ENCODE measurements around the gene CD9. TPM values are rescaled to one million over a fixed set of nuclear protein-coding genes. Genes with fewer than 3 reads are reported as not detected.
A peak's percentile ranks its signal among the peaks of the same experiment; 100 is the strongest.

CD9 gene
- polyA plus RNA-seq, 4 donors: 46.2 to 296 (median 139) TPM

DNA sequence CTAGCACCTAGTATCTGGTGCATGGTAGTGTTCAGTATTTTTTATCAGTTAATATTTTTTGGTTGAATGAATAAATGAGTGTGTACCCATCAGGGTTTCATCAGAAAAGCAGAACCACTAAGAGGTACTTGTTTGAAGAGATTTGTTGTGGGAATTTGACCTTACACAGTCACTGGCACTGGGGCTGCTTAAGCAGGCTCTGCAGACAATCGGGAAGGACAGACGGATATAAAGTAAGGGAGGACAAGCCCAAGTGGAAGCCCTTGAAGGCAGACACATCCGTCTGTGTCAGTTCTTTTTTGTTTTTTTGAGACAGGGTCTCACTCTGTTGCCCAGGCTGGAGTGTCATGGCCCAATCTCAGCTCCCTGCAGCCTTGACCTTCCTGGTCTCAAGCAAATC lies 38.7 kb downstream of the CD9 start:
- Histone ChIP-seq H3K27ac (ENCODE audit: low read depth in 1 of 3, low read length in 2 of 3) (no peak overlapping the region), H3K9me3 (ENCODE audit: control insufficient read depth in 2 of 2, insufficient read depth in 1 of 2, low read depth in 1 of 2, low read length in 1 of 2) (no peaks in the 10 kb centered on the region), H3K36me3 (ENCODE audit: control insufficient read depth in 3 of 3, insufficient read depth in 2 of 3, low read depth in 1 of 3, low read length in 3 of 3) (peaks cover 0 to 53% (median 3%) of the 10 kb centered on the region in 3 donors), H3K27me3 (ENCODE audit: control insufficient read depth in 3 of 3, insufficient read depth in 3 of 3, low read length in 3 of 3) (no peaks in the 10 kb centered on the region), H3K4me1 (ENCODE audit: control insufficient read depth in 3 of 3, insufficient read depth in 2 of 3, low read depth in 1 of 3, low read length in 2 of 3) (peaks cover 2 to 29% (median 4%) of the 10 kb centered on the region in 3 donors), H3K4me3 (ENCODE audit: low read depth in 1 of 3, low read length in 3 of 3) (no peak overlapping the region)
- DNase-seq: no peak
- 84 to 90% (median 87%) methylated on average over 3 of the region's 3 CpGs for WGBS, 3 donors
- no peak for FAIRE-seq

DNA sequence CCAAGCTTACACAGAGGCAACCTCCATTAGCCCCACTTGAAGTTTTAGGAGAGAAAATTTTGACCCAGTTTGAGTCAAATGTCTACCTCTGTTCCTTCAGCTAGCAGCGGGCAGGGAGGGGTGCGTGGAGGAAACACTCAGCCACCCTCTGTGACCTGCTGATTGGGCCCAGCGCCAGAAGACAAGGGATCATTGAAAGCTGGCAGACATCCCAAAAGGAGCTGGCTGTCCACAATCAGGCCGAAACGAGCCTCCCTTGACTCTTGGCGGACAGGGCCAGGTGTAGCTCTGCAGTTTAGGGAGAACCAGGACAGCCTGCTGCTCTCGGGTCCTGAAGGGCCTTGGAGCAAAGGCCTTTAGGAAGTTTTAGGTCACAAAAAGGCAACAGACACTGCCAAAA lies 41.3 kb downstream of the CD9 start:
- 13 to 29% (median 19%) methylated on average over 7 of the region's 7 CpGs for WGBS, 3 donors
- Histone ChIP-seq H3K27me3 (ENCODE audit: control insufficient read depth in 3 of 3, insufficient read depth in 3 of 3, low read length in 3 of 3) (no peaks in the 10 kb centered on the region), H3K4me1 (ENCODE audit: control insufficient read depth in 3 of 3, insufficient read depth in 2 of 3, low read depth in 1 of 3, low read length in 2 of 3) (peaks cover 2% of the 10 kb centered on the region in 3 donors), H3K27ac (ENCODE audit: low read depth in 1 of 3, low read length in 2 of 3) (no peak overlapping the region), H3K4me3 (ENCODE audit: low read depth in 1 of 3, low read length in 3 of 3) (no peak overlapping the region), H3K9me3 (ENCODE audit: control insufficient read depth in 2 of 2, insufficient read depth in 1 of 2, low read depth in 1 of 2, low read length in 1 of 2) (no peaks in the 10 kb centered on the region), H3K36me3 (ENCODE audit: control insufficient read depth in 3 of 3, insufficient read depth in 2 of 3, low read depth in 1 of 3, low read length in 3 of 3) (peaks cover 0 to 32% (median 3%) of the 10 kb centered on the region in 3 donors)
- DNase-seq (peak; percentile 18 to 84), FAIRE-seq (no peak)

DNA sequence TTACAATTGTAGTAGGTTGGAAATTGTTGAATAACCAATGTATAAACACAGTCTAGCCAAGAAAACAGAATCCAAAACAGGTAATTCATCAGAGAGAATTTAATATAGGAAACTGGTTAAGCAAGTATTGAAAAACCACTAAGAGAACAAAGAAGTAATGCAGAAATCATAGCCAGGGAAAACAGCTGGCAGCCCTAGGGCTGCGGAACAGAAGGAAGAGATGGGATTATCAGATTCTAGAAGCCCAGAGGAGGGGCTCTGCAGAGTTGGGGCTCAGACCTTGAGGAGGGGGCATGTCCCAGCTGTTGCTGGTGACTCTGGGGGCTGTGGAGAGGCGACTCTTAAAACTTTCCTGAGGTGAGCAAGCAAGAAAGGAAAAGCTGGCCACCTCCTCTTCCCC lies 49.4 kb downstream of the CD9 start:
- DNase-seq (no peak), FAIRE-seq (no peak)
- H3K27me3 ChIP-seq (ENCODE audit: control insufficient read depth in 3 of 3, insufficient read depth in 3 of 3, low read length in 3 of 3): no peaks in the 10 kb centered on the region
- H3K9me3 ChIP-seq (ENCODE audit: control insufficient read depth in 2 of 2, insufficient read depth in 1 of 2, low read depth in 1 of 2, low read length in 1 of 2): no peaks in the 10 kb centered on the region
- no peak overlapping the region for H3K27ac ChIP-seq (ENCODE audit: low read depth in 1 of 3, low read length in 2 of 3)
- H3K36me3 ChIP-seq (ENCODE audit: control insufficient read depth in 3 of 3, insufficient read depth in 2 of 3, low read depth in 1 of 3, low read length in 3 of 3): no peaks in the 10 kb centered on the region
- 44 to 79% (median 59%) methylated on average over 2 of the region's 2 CpGs for WGBS, 3 donors
- H3K4me1 ChIP-seq (ENCODE audit: control insufficient read depth in 3 of 3, insufficient read depth in 2 of 3, low read depth in 1 of 3, low read length in 2 of 3): no peaks in the 10 kb centered on the region
- no peak overlapping the region for H3K4me3 ChIP-seq (ENCODE audit: low read depth in 1 of 3, low read length in 3 of 3)

DNA sequence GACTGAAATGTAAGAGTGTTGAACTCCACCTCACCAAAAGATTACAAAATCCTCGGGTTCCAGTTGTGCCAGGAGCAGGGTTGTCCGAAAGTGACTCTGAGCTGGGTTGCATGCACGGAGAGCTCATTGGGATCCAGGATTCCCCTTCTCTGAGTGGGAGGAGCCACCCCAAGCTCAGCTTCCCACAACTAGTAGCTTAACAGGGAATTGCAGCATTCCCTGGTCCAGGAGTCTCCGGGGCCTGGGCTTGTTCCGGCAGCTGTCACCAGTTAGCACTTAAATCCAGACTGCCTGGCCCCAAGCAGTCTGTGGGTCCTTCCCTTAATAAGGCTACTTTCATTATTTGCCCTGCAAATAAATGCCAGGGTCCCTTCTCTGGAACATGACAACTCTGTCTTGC lies 50.1 kb downstream of the CD9 start:
- DNase-seq (no peak), FAIRE-seq (no peak)
- Histone ChIP-seq H3K4me3 (ENCODE audit: low read depth in 1 of 3, low read length in 3 of 3) (no peak overlapping the region), H3K36me3 (ENCODE audit: control insufficient read depth in 3 of 3, insufficient read depth in 2 of 3, low read depth in 1 of 3, low read length in 3 of 3) (no peaks in the 10 kb centered on the region), H3K9me3 (ENCODE audit: control insufficient read depth in 2 of 2, insufficient read depth in 1 of 2, low read depth in 1 of 2, low read length in 1 of 2) (no peaks in the 10 kb centered on the region), H3K4me1 (ENCODE audit: control insufficient read depth in 3 of 3, insufficient read depth in 2 of 3, low read depth in 1 of 3, low read length in 2 of 3) (no peaks in the 10 kb centered on the region), H3K27me3 (ENCODE audit: control insufficient read depth in 3 of 3, insufficient read depth in 3 of 3, low read length in 3 of 3) (no peaks in the 10 kb centered on the region), H3K27ac (ENCODE audit: low read depth in 1 of 3, low read length in 2 of 3) (no peak overlapping the region)
- 64 to 89% (median 84%) methylated on average over 5 of the region's 5 CpGs for WGBS, 3 donors

DNA sequence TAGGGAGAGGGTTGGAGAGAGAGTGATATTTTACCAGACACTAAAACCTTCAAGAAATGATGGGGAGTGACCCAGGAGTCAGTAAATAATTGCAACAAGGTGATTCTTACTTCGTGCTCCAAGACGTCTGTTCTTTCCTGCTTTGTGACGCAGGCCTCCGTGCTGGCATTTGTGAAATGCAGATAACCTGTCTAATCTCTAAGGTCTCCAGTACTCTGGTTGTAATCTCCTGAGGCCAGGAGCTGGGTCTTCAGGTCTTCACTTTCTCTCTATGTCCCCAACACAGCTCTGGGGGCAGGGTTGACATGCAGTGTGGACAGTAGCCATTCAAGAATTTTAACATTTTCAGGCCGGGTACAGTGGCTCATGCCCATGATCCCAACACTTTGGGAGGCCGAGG lies 53.1 kb downstream of the CD9 start:
- no peaks in the 10 kb centered on the region for H3K4me1 ChIP-seq (ENCODE audit: control insufficient read depth in 3 of 3, insufficient read depth in 2 of 3, low read depth in 1 of 3, low read length in 2 of 3)
- FAIRE-seq (no peak), DNase-seq (no peak)
- H3K36me3 ChIP-seq (ENCODE audit: control insufficient read depth in 3 of 3, insufficient read depth in 2 of 3, low read depth in 1 of 3, low read length in 3 of 3): no peaks in the 10 kb centered on the region
- H3K27ac ChIP-seq (ENCODE audit: low read depth in 1 of 3, low read length in 2 of 3): no peak overlapping the region
- no peak overlapping the region for H3K4me3 ChIP-seq (ENCODE audit: low read depth in 1 of 3, low read length in 3 of 3)
- 83 to 87% (median 86%) methylated on average over 6 of the region's 6 CpGs for WGBS, 3 donors
- no peaks in the 10 kb centered on the region for H3K27me3 ChIP-seq (ENCODE audit: control insufficient read depth in 3 of 3, insufficient read depth in 3 of 3, low read length in 3 of 3)
- H3K9me3 ChIP-seq (ENCODE audit: control insufficient read depth in 2 of 2, insufficient read depth in 1 of 2, low read depth in 1 of 2, low read length in 1 of 2): no peaks in the 10 kb centered on the region

DNA sequence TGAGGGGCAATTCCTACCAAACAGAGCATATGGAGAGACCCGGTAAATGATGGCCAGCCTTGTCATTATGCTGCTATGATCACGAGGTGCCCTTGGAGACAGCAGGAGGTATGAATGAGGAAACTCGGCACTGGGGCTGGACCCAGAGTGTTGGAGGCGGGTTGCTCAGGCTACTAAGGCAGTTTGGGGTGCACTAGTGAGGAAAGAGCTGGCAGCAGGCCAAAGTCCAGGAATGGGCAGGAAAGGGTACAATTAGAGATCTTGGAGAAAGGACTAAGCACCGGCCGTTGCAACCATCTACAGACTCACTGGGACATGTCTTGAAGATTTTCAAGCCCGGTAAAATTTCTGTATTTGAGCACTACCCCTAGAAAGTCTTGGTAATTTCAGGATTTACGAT lies 54.3 kb downstream of the CD9 start:
- 81 to 87% (median 84%) methylated on average over 8 of the region's 8 CpGs for WGBS, 3 donors
- H3K27ac ChIP-seq (ENCODE audit: low read depth in 1 of 3, low read length in 2 of 3): no peak overlapping the region
- no peaks in the 10 kb centered on the region for H3K27me3 ChIP-seq (ENCODE audit: control insufficient read depth in 3 of 3, insufficient read depth in 3 of 3, low read length in 3 of 3)
- no peaks in the 10 kb centered on the region for H3K9me3 ChIP-seq (ENCODE audit: control insufficient read depth in 2 of 2, insufficient read depth in 1 of 2, low read depth in 1 of 2, low read length in 1 of 2)
- H3K4me1 ChIP-seq (ENCODE audit: control insufficient read depth in 3 of 3, insufficient read depth in 2 of 3, low read depth in 1 of 3, low read length in 2 of 3): no peaks in the 10 kb centered on the region
- H3K4me3 ChIP-seq (ENCODE audit: low read depth in 1 of 3, low read length in 3 of 3): no peak overlapping the region
- DNase-seq (no peak), FAIRE-seq (no peak)
- H3K36me3 ChIP-seq (ENCODE audit: control insufficient read depth in 3 of 3, insufficient read depth in 2 of 3, low read depth in 1 of 3, low read length in 3 of 3): no peaks in the 10 kb centered on the region

DNA sequence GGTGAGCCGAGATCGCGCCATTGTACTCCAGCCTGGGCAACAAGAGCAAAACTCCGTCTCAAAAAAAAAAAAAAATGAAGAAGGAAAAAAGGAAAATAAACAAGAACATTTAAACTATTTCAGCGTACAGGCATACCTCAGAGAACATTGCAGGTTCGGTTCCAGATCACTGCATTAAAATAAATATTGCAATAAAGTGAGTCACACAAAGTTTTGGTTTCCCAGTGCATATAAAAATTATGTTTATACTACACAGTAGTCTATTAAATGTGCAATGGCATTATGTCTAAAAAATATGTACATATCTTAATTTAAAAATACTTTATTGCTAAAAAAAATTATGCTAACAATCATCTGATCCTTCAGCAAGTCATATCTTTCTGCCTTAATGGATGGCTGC lies 56.8 kb downstream of the CD9 start:
- 94 to 98% (median 97%) methylated on average over 6 of the region's 6 CpGs for WGBS, 3 donors
- no peak for DNase-seq
- no peaks in the 10 kb centered on the region for H3K4me1 ChIP-seq (ENCODE audit: control insufficient read depth in 3 of 3, insufficient read depth in 2 of 3, low read depth in 1 of 3, low read length in 2 of 3)
- no peaks in the 10 kb centered on the region for H3K36me3 ChIP-seq (ENCODE audit: control insufficient read depth in 3 of 3, insufficient read depth in 2 of 3, low read depth in 1 of 3, low read length in 3 of 3)
- H3K4me3 ChIP-seq (ENCODE audit: low read depth in 1 of 3, low read length in 3 of 3): no peak overlapping the region
- H3K9me3 ChIP-seq (ENCODE audit: control insufficient read depth in 2 of 2, insufficient read depth in 1 of 2, low read depth in 1 of 2, low read length in 1 of 2): no peaks in the 10 kb centered on the region
- H3K27ac ChIP-seq (ENCODE audit: low read depth in 1 of 3, low read length in 2 of 3): no peak overlapping the region
- no peak for FAIRE-seq
- no peaks in the 10 kb centered on the region for H3K27me3 ChIP-seq (ENCODE audit: control insufficient read depth in 3 of 3, insufficient read depth in 3 of 3, low read length in 3 of 3)

DNA sequence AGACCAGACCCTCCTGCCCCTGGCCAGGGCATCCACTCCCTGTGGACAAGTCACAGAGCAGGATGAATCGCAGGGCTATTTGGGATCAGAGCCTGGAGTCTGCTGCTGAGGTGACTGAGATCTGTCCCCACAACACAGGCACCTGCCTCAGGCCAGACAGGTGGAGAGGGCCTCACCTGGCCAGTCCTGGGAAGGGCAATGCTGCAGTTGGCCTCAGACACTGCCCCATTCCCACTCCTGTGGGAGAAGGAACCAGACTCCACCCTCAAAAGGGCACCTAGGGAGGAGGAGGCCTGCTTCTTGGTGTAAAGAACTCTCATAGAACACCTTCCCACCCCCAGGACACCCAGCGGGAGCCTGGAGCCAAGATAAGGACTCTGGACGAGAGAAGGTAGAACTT lies 62.0 kb downstream of the CD9 start:
- DNase-seq: no peak
- Histone ChIP-seq H3K4me3 (ENCODE audit: low read depth in 1 of 3, low read length in 3 of 3) (no peak overlapping the region), H3K9me3 (ENCODE audit: control insufficient read depth in 2 of 2, insufficient read depth in 1 of 2, low read depth in 1 of 2, low read length in 1 of 2) (no peaks in the 10 kb centered on the region), H3K27ac (ENCODE audit: low read depth in 1 of 3, low read length in 2 of 3) (no peak overlapping the region), H3K27me3 (ENCODE audit: control insufficient read depth in 3 of 3, insufficient read depth in 3 of 3, low read length in 3 of 3) (no peaks in the 10 kb centered on the region), H3K36me3 (ENCODE audit: control insufficient read depth in 3 of 3, insufficient read depth in 2 of 3, low read depth in 1 of 3, low read length in 3 of 3) (no peaks in the 10 kb centered on the region), H3K4me1 (ENCODE audit: control insufficient read depth in 3 of 3, insufficient read depth in 2 of 3, low read depth in 1 of 3, low read length in 2 of 3) (no peaks in the 10 kb centered on the region)
- FAIRE-seq: no peak
- WGBS, 3 donors: 55 to 69% (median 64%) methylated on average over 3 of the region's 3 CpGs

DNA sequence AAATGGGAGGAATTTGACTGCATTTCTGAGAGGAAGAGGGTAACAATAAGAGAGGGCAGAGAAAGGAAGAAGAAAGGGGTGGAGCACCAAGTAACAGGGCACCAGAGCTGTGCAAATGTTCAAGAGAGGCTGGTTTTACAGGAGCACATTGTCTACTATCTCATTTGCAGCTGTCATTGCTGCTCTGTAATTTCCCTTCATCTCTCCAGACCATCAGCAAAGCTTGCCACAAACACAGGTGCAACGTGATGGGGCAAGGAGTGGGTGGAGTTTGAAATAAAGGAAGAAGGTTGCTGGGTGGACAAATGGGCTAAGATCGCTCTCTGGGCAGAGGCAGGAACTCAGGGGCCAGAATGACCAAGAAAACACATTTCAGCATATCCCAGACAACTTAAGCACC lies 62.4 kb downstream of the CD9 start:
- no peak for DNase-seq
- Histone ChIP-seq H3K27me3 (ENCODE audit: control insufficient read depth in 3 of 3, insufficient read depth in 3 of 3, low read length in 3 of 3) (no peaks in the 10 kb centered on the region), H3K9me3 (ENCODE audit: control insufficient read depth in 2 of 2, insufficient read depth in 1 of 2, low read depth in 1 of 2, low read length in 1 of 2) (no peaks in the 10 kb centered on the region), H3K27ac (ENCODE audit: low read depth in 1 of 3, low read length in 2 of 3) (no peak overlapping the region), H3K4me1 (ENCODE audit: control insufficient read depth in 3 of 3, insufficient read depth in 2 of 3, low read depth in 1 of 3, low read length in 2 of 3) (no peaks in the 10 kb centered on the region), H3K4me3 (ENCODE audit: low read depth in 1 of 3, low read length in 3 of 3) (no peak overlapping the region), H3K36me3 (ENCODE audit: control insufficient read depth in 3 of 3, insufficient read depth in 2 of 3, low read depth in 1 of 3, low read length in 3 of 3) (no peaks in the 10 kb centered on the region)
- no peak for FAIRE-seq
- 41 to 43% (median 41%) methylated on average over 2 of the region's 2 CpGs for WGBS, 3 donors

Measured in small intestine (tissue), 7 donors.